ENCODE data around the gene GTF2F2.

The GTF2F2 gene

DNA sequence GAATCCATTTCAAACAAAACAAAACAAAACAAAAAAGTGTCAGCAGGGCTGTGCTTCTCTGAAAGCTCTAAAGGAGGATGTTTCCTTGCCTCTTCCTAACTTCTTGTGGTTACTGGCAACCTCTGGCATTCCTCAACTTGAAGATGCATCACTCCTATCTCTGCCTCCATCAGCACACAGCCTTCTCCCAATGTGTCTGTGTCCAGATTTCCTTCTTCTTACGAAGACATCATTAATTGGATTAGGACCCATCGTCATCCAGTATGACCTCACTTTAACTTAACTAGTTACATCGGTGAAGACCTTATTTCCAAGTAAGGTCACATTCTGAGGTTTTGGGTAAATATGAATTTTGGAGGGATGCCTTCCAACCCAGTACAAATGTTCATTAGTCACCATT is 33.8 kb upstream of the GTF2F2 start:
- H3K36me3 ChIP-seq = no peaks in the 10 kb centered on the region
- no peak overlapping the region for H3K4me3 ChIP-seq (ENCODE audit: low read depth, low read length)
- H3K27me3 ChIP-seq = no peaks in the 10 kb centered on the region
- H3K9me3 ChIP-seq = no peaks in the 10 kb centered on the region
- no peaks in the 10 kb centered on the region for H3K4me1 ChIP-seq
- DNase-seq = no peak
- TF ChIP-seq, protein P1, sequence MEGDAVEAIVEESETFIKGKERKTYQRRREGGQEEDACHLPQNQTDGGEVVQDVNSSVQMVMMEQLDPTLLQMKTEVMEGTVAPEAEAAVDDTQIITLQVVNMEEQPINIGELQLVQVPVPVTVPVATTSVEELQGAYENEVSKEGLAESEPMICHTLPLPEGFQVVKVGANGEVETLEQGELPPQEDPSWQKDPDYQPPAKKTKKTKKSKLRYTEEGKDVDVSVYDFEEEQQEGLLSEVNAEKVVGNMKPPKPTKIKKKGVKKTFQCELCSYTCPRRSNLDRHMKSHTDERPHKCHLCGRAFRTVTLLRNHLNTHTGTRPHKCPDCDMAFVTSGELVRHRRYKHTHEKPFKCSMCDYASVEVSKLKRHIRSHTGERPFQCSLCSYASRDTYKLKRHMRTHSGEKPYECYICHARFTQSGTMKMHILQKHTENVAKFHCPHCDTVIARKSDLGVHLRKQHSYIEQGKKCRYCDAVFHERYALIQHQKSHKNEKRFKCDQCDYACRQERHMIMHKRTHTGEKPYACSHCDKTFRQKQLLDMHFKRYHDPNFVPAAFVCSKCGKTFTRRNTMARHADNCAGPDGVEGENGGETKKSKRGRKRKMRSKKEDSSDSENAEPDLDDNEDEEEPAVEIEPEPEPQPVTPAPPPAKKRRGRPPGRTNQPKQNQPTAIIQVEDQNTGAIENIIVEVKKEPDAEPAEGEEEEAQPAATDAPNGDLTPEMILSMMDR (IDR thresholded peaks at IDR 0.05; ENCODE audit: low read depth, low read length) = no peak

DNA sequence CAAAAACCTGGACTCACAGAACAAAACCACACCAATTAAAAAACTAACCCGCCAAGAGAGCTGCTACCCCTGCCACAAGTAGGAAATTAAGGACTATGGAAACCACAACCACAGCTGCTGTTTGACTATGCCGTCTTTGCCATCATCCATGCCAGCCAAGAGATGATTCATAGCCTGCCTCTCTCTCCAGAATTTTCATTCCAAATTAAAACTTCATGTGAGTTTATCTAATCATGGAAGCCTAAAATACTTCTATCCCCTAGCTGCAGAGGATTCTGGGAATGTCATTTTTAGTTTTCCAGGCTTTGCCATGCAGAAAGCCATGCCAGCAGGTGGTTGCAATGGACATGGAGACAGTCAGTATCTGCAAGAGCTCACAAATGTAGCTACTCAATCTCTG is 27.6 kb upstream of the GTF2F2 start:
- Histone ChIP-seq H3K27me3 (no peaks in the 10 kb centered on the region), H3K9me3 (no peaks in the 10 kb centered on the region), H3K4me1 (no peaks in the 10 kb centered on the region), H3K4me3 (ENCODE audit: low read depth, low read length) (no peak overlapping the region), H3K36me3 (no peaks in the 10 kb centered on the region)
- no peak for DNase-seq
- TF ChIP-seq, protein P1 (IDR thresholded peaks at IDR 0.05; ENCODE audit: low read depth, low read length) = no peak

GRCh38 chr13:45100573-45101262 is 19.6 kb upstream of the GTF2F2 start:
- Histone ChIP-seq H3K4me3 (ENCODE audit: low read depth, low read length) (no peak overlapping the region), H3K36me3 (no peaks in the 10 kb centered on the region), H3K9me3 (no peaks in the 10 kb centered on the region), H3K27me3 (no peaks in the 10 kb centered on the region), H3K4me1 (no peaks in the 10 kb centered on the region)
- DNase-seq = no peak
- TF ChIP-seq, protein P1 (IDR thresholded peaks at IDR 0.05; ENCODE audit: low read depth, low read length) = no peak

DNA sequence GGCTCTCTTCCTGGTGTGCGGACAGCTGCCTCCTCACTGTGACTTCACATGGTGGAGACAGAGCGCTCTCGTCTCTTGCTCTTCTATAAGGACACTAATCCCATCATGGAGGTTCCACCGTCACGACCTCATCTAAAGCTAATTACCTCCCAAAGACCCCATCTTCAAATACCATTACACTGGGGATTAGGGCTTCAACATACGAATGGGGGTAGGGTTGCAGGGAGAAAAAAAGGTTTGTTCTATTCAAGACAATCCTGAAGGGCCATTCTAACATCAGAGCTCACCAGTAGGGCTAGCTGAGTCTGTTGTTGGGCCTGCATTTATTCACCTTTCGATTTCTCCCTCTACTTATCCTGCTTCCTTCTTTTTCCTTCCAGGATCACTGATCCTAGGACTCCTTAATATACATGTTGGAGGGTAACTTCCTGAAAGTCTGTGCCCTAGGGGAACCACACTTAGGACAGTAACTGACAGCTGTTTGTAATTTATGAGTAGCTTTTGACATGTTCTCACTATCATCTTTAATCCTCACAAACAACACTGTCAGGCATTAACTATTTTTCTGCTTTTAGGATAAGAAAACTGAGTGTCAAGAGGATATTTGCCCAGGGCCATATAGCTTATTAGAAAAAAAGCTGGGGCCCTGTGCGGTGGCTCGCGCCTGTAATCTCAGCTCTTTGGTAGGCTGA is 18.8 kb upstream of the GTF2F2 start:
- TF ChIP-seq, protein P1 (IDR thresholded peaks at IDR 0.05; ENCODE audit: low read depth, low read length) = no peak
- Histone ChIP-seq H3K9me3 (no peaks in the 10 kb centered on the region), H3K36me3 (no peaks in the 10 kb centered on the region), H3K4me1 (no peaks in the 10 kb centered on the region), H3K27me3 (no peaks in the 10 kb centered on the region), H3K4me3 (ENCODE audit: low read depth, low read length) (no peak overlapping the region)
- no peak for DNase-seq

- Histone ChIP-seq H3K9me3 (no peaks in the 10 kb centered on the region), H3K4me3 (ENCODE audit: low read depth, low read length) (no peak overlapping the region), H3K4me1 (no peaks in the 10 kb centered on the region), H3K27me3 (no peaks in the 10 kb centered on the region), H3K36me3 (no peaks in the 10 kb centered on the region)
- DNase-seq = no peak
- TF ChIP-seq, protein P1 (IDR thresholded peaks at IDR 0.05; ENCODE audit: low read depth, low read length) = no peak
Observed at GRCh38 chr13:45102136-45102507, 18.2 kb upstream of the GTF2F2 start.

DNA sequence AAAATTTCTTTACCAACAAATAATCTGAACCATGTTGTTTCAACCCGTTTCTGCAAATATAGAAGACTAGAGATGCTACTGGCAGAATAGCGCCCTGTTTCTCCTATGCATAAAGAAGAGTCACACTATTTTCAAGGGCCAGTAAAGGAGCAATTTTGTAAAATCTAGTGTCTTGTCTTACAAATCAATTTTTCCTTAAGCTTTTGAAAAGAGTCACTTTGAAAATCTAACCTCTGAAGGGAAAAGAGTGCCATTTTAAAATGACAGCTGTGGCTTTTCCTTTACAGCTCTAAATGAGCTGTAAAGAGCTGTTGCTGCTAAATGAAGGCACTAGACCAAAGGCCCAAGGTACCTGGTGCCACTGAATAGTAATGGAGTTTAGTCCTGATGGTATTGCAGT is 16.9 kb upstream of the GTF2F2 start:
- no peaks in the 10 kb centered on the region for H3K4me1 ChIP-seq
- no peaks in the 10 kb centered on the region for H3K36me3 ChIP-seq
- no peaks in the 10 kb centered on the region for H3K9me3 ChIP-seq
- DNase-seq = no peak
- TF ChIP-seq, protein P1 (IDR thresholded peaks at IDR 0.05; ENCODE audit: low read depth, low read length) = no peak
- H3K27me3 ChIP-seq = no peaks in the 10 kb centered on the region
- no peak overlapping the region for H3K4me3 ChIP-seq (ENCODE audit: low read depth, low read length)

All from BE2C (cell line).